HG03280 (cell line): ENCODE data around the gene AP1M2.
"Not testable (repeated sequence)": the region's sequence is repeated elsewhere in the genome, so short reads cannot be mapped to it uniquely, and the experiment has no call there.

ENCODE experiments used
- ATAC-seq: cut with Tn5 transposase; IDR thresholded peaks from one replicate; pipeline ENCODE4 v1.9.1; 2021; ENCODE audit warnings: mild to moderate bottlenecking, moderate library complexity; ENCODE audit not compliant: unreplicated experiment

The AP1M2 gene

GRCh38 chr19:10543059-10543419, 44.1 kb downstream of the AP1M2 start:
- no peak for ATAC-seq

GRCh38 chr19:10539016-10539415, 48.1 kb downstream of the AP1M2 start:
- ATAC-seq = not testable (repeated sequence)

- no peak for ATAC-seq
Observed at GRCh38 chr19:10538204-10538983, 48.7 kb downstream of the AP1M2 start.

- no peak for ATAC-seq
Observed at GRCh38 chr19:10537668-10538067, 49.4 kb downstream of the AP1M2 start.

- ATAC-seq = no peak
Observed at GRCh38 chr19:10535613-10536012, 51.5 kb downstream of the AP1M2 start.

- no peak for ATAC-seq
Observed at GRCh38 chr19:10533646-10534386, 53.3 kb downstream of the AP1M2 start.

GRCh38 chr19:10532457-10532856, 54.7 kb downstream of the AP1M2 start:
- no peak for ATAC-seq

GRCh38 chr19:10526887-10527286, 60.2 kb downstream of the AP1M2 start:
- ATAC-seq = not testable (repeated sequence)

- no peak for ATAC-seq
Observed at GRCh38 chr19:10525636-10526035, 61.5 kb downstream of the AP1M2 start.

GRCh38 chr19:10523135-10523636, 63.9 kb downstream of the AP1M2 start:
- ATAC-seq = no peak
